ENCODE data around the gene SNRPB.

The SNRPB gene

GRCh38 chr20:2429051-2429450 lies 41.5 kb downstream of the SNRPB start:
- DNase-seq (ENCODE audit: low spot score), result no peak

- DNase-seq (ENCODE audit: low spot score), result no peak
Observed at GRCh38 chr20:2421247-2421646, 49.3 kb downstream of the SNRPB start.

GRCh38 chr20:2420510-2420909 lies 50.1 kb downstream of the SNRPB start:
- no peak for DNase-seq (ENCODE audit: low spot score)

GRCh38 chr20:2418388-2418787 lies 52.2 kb downstream of the SNRPB start:
- DNase-seq (ENCODE audit: low spot score), result no peak

- DNase-seq (ENCODE audit: low spot score), result no peak
Observed at GRCh38 chr20:2417213-2417541, 53.4 kb downstream of the SNRPB start.

GRCh38 chr20:2416541-2417212 lies 53.9 kb downstream of the SNRPB start:
- DNase-seq (ENCODE audit: low spot score), result no peak

Small RNA genes lying within 50 kb of the gene (small RNA-seq; reads per million reads assigned to genes)
- 0 reads per million in 2 experiments for gene RF00019
